Measurements from ENCODE around the gene TNIK.

DNA sequence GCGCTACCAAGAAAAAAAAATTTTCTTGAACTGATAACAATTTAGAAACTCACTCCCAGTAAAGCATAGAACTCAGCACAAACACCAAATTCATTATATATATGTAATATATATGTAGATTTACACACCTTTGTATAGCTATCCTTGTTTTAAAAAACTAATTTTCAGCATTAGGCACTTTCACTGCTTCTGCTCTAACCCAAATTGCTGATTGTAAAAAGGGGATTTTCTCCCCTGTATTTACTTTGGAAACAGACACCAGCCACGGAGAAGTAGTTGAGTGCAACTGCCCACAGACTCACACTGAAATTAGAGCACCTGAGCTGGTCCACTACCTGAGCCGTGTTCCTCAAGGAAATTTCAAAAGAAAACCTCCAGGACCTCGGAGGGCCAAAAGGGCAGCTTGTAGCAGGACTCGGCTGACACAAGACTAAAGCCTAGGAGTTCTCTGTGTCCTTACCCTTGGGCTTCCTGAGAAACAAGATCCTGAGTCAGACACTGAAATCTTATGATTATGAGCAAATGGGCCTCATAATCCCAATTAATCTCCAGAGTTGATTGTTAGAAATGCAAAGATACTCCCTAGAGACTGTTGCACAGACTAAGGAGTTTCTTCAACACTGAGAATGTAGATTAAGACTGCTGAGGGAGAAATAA, 106.0 kb downstream of the TNIK start:
- TF ChIP-seq, protein P1, sequence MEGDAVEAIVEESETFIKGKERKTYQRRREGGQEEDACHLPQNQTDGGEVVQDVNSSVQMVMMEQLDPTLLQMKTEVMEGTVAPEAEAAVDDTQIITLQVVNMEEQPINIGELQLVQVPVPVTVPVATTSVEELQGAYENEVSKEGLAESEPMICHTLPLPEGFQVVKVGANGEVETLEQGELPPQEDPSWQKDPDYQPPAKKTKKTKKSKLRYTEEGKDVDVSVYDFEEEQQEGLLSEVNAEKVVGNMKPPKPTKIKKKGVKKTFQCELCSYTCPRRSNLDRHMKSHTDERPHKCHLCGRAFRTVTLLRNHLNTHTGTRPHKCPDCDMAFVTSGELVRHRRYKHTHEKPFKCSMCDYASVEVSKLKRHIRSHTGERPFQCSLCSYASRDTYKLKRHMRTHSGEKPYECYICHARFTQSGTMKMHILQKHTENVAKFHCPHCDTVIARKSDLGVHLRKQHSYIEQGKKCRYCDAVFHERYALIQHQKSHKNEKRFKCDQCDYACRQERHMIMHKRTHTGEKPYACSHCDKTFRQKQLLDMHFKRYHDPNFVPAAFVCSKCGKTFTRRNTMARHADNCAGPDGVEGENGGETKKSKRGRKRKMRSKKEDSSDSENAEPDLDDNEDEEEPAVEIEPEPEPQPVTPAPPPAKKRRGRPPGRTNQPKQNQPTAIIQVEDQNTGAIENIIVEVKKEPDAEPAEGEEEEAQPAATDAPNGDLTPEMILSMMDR (conservative IDR thresholded peaks at IDR 0.05; ENCODE audit: low read depth, low read length) = no peak
- no peak for TF ChIP-seq RFX5 (IDR thresholded peaks at IDR 0.05; ENCODE audit: low read depth, low read length)
- TF ChIP-seq, protein P2, sequence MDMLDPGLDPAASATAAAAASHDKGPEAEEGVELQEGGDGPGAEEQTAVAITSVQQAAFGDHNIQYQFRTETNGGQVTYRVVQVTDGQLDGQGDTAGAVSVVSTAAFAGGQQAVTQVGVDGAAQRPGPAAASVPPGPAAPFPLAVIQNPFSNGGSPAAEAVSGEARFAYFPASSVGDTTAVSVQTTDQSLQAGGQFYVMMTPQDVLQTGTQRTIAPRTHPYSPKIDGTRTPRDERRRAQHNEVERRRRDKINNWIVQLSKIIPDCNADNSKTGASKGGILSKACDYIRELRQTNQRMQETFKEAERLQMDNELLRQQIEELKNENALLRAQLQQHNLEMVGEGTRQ (IDR thresholded peaks at IDR 0.05; ENCODE audit: low read depth, low read length) = no peak
- no peak for TF ChIP-seq RCOR1 (IDR thresholded peaks at IDR 0.05; ENCODE audit: insufficient replicate concordance, low read length)
- no peak for TF ChIP-seq RAD21 (IDR thresholded peaks at IDR 0.05; ENCODE audit: low read length)
- TF ChIP-seq MAFK (IDR thresholded peaks at IDR 0.05; ENCODE audit: low read depth, low read length) = no peak
- TF ChIP-seq MAZ (IDR thresholded peaks at IDR 0.05; ENCODE audit: borderline replicate concordance, low read depth, low read length) = no peak
- TF ChIP-seq CEBPB (IDR thresholded peaks at IDR 0.05; ENCODE audit: low read depth, low read length) = no peak

Data from IMR-90 (cell line).